ENCODE results near the gene KIF7.
"Not testable (repeated sequence)": the region's sequence is repeated elsewhere in the genome, so short reads cannot be mapped to it uniquely, and the experiment has no call there.

Gene KIF7, protein sequence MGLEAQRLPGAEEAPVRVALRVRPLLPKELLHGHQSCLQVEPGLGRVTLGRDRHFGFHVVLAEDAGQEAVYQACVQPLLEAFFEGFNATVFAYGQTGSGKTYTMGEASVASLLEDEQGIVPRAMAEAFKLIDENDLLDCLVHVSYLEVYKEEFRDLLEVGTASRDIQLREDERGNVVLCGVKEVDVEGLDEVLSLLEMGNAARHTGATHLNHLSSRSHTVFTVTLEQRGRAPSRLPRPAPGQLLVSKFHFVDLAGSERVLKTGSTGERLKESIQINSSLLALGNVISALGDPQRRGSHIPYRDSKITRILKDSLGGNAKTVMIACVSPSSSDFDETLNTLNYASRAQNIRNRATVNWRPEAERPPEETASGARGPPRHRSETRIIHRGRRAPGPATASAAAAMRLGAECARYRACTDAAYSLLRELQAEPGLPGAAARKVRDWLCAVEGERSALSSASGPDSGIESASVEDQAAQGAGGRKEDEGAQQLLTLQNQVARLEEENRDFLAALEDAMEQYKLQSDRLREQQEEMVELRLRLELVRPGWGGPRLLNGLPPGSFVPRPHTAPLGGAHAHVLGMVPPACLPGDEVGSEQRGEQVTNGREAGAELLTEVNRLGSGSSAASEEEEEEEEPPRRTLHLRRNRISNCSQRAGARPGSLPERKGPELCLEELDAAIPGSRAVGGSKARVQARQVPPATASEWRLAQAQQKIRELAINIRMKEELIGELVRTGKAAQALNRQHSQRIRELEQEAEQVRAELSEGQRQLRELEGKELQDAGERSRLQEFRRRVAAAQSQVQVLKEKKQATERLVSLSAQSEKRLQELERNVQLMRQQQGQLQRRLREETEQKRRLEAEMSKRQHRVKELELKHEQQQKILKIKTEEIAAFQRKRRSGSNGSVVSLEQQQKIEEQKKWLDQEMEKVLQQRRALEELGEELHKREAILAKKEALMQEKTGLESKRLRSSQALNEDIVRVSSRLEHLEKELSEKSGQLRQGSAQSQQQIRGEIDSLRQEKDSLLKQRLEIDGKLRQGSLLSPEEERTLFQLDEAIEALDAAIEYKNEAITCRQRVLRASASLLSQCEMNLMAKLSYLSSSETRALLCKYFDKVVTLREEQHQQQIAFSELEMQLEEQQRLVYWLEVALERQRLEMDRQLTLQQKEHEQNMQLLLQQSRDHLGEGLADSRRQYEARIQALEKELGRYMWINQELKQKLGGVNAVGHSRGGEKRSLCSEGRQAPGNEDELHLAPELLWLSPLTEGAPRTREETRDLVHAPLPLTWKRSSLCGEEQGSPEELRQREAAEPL (N-terminal part only)

DNA sequence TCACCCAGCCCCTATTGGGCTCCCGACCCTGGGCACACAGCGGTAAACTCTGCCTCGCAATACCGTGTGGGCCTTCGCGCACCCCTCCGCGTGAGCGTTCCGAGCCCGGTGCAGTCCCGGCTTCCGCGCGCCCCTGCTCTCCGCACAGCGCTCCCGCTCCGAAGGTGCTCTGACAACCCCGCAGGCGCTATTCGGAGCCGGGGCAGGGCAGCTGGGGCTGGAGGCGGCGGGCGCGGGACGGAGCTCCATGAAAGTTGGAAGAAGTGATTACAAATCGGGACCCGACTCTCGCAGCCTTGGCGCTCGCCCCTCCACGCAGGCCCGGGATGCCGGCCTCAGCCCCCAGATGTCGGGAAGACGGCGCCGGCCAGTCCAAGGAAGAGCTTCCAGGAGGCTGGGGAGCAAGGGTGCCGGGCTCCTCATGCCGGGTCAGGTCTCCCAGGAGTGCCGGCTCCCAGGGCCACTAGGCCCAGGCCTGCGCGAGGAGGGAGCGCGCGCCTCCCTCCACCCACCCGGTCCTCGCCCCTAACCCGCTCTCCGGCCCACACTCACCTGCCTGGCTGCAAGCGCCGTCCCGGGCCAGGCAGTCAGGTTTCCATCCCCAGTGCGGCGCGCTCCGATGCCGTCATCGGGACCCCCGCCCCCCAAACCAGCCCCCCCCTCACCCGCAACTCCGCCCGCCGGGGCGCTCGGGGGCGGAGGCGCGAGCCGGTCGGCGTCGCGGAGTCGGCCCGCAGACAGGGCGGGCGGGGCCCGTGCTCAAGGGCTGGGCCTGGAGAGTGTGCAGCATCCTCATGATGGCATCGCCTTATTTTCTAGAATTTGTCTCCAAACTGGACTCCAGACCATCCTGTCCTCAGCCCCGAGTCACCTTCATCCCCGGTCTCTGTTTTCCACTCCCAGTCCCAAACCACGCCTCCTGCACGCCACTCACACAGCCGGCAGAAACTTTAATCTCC is at the start of gene KIF7:
TSS of gene KIF7 (minus strand) at position 621 of the 959 bp plus-strand sequence. CDS start 2,537 bp downstream, outside the sequence.
- peak; percentile 88 for DNase-seq (ENCODE audit: low read depth, low spot score)

DNA sequence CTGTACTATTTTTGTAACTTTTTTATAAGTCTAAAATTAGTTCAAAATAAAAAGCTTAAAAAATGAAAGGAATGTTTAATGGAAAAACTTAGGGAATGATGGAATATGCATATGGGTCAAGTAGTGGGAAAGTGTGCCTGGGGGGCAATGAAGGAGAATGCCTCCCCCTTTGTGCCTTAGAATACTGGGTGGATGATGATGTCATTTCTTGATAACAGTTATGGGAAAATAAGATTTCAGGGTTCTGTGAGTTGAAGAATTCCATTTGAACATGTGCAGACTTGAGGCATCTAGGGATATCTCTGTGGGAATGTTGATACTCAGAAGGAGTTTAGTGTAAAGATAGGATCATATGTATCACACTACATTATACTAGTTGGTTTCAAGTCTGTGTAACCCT is 49.1 kb upstream of the KIF7 start:
- DNase-seq (ENCODE audit: low read depth, low spot score), result no peak

DNA sequence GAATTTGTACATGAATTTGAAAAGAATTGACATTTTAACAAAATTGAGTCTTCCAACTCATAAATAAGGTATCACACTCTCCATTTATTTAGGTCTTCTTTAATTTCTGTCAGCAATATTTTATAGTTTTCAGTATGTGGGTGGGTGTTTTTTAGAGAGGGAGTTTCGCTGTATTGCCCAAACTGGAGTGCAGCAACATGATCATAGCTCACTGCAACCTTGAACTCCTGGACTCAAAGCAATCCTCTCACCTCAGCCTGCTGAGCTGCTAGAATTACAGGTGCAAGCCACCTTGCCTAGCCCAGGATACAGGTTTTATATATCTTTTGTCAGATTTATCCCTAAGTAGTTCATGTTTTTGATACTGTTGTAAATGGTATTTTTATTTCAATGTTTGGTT is 39.9 kb upstream of the KIF7 start:
- no peak for DNase-seq (ENCODE audit: low read depth, low spot score)

DNA sequence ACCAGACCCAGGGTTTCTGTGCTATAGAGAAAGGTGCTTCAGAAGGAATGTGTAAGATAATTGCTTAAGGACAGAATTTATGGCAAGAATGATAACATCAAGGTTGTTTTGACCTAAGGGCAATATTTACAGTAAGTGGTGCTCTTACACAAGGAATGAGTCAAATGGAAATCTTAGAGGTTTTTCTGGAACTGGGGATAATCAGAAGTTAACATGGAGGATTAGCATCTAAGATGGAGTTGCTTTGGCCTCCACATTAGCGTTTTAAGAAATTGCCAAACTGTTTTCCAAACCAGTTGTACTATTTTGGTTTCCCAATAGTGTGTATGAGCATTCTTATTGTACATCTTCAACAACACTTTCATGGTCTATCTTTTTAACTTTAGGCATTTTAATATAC is 38.4 kb upstream of the KIF7 start:
- no peak for DNase-seq (ENCODE audit: low read depth, low spot score)

DNA sequence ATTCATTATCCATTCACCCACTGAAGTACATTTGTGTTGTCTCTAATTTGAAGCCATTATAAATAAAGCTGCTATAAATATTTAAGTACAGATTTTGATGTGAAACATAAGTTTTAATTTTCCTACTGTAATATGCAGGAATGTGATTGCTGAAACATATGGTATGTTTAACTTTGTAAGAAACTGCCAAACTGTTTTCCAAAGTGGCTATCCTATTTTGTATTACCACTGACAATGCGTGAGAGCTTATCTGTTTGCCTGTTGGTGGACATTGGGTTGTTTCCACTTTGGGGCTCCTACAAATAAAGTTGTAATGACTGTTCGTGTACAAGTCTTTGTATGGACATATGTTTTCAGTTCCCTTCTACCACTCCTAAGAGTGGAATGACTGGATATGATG is 37.8 kb upstream of the KIF7 start:
- no peak for DNase-seq (ENCODE audit: low read depth, low spot score)

DNA sequence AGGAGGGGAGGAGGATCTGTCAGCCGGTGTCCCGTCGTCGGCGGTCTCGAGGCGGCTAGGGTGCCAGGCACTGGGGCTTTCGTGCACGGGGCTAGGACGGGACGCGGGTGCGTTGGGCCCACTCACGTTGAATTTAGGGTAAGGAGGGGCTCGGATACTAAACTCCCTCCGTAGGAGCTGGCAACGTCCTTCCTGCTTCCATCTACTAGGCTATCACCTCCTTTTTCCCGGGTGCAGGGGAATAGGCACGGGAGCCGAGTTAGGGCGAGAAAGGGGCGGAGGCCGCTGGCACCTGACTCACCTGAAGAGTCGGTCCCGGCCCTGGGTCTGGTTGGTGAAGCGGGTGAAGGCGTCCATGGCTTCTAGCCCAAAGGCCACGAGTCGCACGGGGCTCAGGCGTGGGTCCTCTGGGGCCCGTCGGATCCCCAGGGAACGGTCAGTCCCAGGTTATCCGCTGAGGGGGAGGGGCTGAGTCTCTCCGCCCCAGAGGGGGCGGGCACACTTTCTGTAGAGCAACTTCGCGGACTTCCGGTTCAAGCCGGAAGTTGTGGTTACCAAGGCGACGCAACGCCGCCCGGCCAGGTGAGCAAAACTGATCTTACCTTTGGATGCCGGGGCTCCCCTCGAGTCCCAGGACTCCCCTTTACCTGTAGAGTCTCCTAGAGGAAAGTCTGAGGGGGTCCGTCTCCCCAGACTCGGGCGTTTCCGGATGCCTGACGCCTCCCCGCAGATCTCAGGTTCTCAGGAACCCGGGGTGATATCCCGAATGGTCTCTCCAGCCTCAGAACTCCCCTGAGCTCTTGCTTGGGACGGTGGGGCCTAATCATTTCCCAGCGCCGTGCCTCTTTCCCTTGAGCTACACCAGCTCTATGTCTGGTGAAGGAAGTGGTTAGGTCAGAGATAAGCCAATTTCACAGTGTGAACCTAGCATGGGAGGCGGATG is 35.3 kb upstream of the KIF7 start, which contains the start of the genes PEX11A and WDR93:
TSS of gene PEX11A (minus strand) at position 479 of the 943 bp plus-strand sequence. CDS start at position 357, 122 bp downstream.
TSS of gene WDR93 (plus strand) at position 536 of the 943 bp plus-strand sequence. CDS start 10,936 bp downstream, outside the sequence.
- DNase-seq (ENCODE audit: low read depth, low spot score), result peak; percentile 86

DNA sequence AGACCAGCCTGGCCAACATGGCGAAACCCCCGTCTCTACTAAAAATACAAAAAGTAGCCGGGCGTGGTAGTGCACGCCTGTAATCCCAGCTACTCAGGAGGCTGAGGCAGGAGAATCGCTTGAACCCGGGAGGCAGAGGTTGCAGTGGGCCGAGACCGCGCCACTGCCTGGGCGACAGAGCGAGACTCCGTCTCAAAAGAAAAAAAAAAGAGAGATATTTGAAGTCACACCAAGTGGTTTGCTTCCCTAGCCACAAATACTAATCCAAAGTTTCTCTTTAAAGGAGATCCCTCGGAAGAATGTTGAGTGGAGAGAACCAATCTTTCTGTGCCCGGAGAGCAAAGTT is 34.6 kb upstream of the KIF7 start:
- DNase-seq (ENCODE audit: low read depth, low spot score), result not testable (repeated sequence)

DNA sequence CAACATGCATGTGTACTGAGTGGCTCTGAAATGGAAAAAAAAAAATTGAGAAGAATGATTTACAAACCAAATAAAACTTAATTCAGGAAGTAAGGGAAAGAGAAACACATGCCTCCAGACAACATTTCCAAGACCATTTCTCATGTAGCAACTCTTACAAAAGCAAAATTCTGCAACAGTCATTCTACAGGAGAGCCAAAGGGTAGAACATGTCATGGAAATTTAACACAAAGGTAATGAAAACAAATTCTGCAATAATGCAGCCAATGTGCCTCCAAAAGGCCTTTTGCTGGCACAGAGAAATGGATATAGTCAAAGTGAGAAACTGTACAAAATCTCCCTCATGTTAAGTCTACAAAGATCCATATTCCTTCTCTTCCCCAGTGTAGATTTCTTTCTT is 31.3 kb upstream of the KIF7 start:
- DNase-seq (ENCODE audit: low read depth, low spot score), result no peak

DNA sequence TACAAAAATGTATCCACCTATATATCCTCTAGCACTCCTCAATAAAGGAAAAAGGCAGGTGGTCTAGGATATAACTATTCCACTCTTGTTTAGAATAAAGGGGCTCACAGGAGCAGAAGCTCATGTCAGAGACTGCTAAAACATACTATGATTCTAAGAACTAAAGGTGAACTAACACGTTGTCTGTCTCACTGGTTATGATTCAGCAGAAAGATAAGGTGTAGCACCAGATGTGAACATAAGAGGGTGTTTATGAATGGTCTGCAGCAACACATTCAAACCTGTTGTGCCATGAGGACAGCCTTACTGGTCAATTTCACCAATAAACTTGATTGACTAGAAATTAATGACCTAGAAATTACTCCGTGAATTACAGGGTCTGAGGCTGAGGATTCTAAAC is 30.7 kb upstream of the KIF7 start:
- DNase-seq (ENCODE audit: low read depth, low spot score), result no peak

DNA sequence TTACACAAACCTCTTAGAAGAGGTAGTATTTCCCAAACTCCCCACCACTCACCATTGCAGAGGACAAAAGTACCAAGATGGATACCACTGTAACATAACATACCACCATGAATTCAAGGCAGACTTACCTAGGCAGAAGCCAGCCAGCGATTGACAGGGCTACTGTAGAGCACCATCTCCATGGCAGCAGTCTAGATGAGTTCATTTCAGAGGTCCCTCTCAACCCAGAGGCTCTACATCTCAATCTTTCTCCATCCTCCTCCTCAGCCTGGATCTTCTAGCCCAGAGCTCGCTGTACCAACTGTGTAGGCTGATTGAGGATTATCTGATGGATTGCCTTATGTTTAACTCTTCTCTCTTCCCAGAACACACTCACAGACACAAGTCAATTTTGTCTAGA is 25.9 kb upstream of the KIF7 start:
- DNase-seq (ENCODE audit: low read depth, low spot score), result no peak

DNA sequence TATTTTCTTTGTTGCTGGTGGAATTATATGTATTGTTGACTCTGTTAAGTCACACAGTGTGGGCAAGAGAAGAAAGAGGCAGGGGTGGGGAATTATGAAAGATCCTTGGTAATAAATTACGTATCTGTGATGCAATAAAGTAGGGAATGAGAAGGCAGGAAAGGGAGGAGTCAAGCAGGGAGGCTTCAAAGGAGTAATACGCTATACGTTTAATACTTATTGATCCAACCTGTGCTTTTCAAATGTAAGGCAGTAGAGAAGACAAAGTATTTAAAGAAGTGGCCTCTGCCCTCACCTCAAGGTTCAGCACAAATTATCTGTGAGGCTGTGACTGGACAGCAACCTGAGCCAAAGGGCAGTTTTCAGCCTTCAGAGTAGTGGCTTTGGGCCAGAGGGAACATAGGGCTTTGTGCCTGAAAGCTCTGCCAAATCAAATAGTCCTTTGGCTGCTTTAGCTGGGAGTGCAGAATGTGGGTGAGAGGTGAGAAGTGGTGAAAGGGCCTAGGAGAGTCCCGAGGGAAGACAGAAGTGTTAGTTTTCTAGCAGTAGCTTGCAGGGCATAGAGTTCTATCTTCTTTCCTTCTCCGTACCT is 25.1 kb upstream of the KIF7 start:
- peak; percentile 81 for DNase-seq (ENCODE audit: low read depth, low spot score)

DNA sequence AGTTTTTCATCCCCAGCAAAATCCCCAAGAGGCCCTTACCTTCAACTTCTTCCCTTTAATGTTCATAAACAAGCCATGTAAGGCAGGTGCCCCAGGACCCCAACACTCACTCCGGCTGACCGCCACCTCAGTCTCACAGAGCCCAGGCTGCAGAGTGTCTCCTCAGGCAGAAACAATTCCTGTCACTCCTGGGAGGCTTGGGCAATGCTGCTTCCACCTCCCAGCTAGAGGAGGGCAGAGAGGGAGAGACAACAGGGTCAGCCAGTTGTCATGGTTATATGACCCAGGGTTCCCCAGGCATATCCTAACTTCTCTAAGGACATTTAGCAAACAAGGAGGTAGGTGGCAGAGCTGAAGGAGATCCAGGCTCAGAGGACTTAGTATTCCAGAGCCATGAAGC is 23.9 kb upstream of the KIF7 start, which contains the start of gene PLIN1:
TSS of gene PLIN1 (minus strand) at position 156 of the 400 bp plus-strand sequence. CDS start 1,878 bp downstream, outside the sequence.
- no peak for DNase-seq (ENCODE audit: low read depth, low spot score)

DNA sequence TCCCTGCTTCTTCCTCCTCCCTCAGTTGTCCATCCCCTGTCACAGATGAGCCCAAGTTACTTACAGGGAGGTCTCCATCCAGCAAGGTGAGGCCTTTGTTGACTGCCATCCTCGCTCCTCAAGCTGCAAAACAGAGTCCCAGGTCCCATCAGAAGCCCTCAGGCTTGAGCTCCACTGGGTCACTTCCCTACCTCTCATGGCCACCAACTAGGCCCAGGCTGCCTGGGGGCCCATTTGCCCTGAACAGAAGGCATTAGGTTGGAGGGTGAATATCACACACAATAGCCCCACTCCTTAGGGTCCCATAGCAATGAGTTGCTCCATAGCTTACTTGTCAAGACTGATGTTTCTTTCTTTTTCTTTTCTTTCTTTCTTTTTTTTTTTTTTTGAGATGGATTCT is 22.1 kb upstream of the KIF7 start:
- DNase-seq (ENCODE audit: low read depth, low spot score), result no peak

DNA sequence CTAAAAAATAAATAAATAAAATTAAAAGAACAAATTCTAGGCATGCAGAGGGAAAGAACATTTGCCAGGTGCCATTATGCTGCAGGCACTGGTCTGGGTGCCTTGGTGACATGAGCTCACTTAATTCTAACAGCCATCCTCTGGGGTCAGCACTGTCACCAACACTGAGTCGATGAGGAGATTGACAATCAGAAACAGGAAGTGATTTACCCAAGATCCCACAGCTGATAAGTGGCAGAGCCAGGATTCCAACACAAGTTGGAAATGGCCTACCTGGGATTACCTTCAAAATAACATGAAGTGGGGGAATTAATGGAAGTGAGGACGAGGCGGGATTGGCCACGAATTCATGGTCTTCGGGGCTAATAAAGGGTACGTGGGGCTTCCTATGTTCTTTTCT is 20.3 kb upstream of the KIF7 start:
- DNase-seq (ENCODE audit: low read depth, low spot score), result no peak

DNA sequence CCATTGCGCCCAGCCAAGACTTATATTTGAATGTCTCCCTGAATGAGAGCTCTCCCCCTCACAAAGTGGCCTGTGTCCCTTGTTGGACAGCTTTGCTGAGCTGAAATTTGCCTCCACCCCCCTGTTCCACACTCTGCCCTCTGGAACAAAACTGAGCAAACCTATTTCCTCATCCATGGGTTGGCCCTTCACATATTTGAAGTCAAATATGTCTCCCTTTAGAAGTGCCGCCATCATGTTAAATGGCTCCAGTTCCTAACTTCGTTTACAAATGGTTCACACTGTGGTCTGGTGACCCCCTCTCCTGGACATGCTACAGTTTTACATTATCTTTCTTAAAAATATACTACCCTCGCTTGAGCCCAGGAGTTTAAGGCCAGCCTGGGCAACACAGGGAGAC is 19.3 kb upstream of the KIF7 start:
- no peak for DNase-seq (ENCODE audit: low read depth, low spot score)

DNA sequence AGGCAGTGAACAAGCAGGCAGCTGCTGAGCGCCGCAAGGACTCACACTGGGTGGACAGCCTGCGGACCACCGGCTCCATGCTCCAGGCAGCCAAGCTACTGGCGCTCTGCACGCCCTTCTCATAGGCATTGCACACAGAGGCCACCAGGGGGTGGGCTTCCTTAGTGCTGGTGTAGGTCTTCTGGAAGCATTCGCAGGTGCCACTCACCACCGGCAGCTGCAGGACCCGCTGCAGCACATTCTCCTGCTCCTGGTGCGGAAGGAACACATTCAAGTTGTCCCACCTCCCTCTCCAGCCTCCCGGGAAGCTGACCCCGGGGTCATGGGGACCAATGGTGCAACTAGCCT is 17.9 kb upstream of the KIF7 start:
- DNase-seq (ENCODE audit: low read depth, low spot score), result peak; percentile 23

DNA sequence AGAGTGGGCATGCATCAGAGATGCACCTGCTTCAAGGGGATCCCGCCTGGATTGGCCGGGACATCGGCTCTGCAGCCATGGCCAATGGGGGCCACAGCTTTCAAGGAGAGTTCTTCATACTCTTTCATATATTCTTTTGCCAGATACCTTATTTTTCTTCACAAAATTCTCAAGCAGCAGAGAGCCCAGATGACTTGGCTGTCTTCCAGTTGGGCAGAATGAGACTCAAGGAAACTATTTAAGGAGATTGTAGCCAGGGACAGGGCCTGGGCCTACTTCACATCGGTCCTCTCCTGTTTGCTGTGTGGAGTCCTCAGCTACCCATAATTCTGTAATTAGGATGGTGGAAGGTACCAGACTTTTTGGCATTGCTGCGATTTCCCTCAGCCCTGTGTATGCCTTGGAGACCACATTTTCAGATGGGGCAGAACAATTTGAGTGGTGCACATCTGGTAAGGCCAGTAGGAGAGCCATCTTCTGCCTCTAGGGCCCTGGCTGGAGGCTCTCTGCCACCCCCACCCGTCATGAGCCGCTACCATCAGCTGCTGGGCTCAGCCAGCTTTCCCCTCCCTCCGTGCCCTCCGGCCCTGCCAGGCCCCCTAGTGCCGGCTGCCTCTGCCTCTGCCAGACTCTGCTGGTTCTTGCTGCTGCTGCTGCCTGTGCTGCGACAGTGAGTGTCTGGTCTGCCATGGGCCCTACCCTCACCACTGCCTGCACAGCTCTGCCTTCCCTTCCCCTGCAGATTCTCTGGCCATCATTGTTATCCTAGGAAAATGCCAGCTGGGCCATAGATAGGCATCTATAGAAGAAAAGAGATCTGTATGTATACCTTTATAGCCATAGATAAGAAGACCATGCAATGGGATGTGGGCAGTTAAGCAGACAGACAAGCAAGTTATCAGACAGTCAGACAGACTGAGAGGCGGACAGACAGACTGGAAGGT is 17.2 kb upstream of the KIF7 start:
- peak; percentile 73 for DNase-seq (ENCODE audit: low read depth, low spot score)

DNA sequence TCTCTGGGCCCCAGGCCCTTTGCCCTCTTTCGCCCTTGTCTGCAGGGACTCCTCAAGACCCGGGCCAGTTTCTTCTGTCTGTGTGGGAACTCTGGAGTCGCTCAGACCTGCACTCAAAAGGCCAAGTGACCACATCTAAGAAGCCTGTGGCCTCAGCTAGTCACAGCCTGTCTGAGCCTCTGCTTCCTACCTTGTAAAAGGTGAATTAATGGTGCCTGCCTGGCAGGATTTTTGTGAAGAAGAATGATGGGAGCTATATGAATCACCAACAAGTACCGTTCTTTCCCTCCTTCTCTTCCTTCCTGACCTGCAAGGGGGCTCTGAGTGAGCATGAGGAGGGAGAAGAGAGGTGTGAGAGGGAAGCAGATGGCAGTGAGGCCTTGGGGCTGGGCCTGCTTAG is 16.4 kb upstream of the KIF7 start:
- no peak for DNase-seq (ENCODE audit: low read depth, low spot score)

All from astrocyte of the hippocampus (primary cell).